CD4-positive, alpha-beta T cell (primary cell): Measurements from ENCODE around the gene ADAM23. TPM values are rescaled to one million over a fixed set of nuclear protein-coding genes. Genes with fewer than 3 reads are reported as not detected.

ENCODE experiments used
- ATAC-seq: fragments of 200-7000 bp; cut with Tn5 transposase; one replicate; pipeline ENCODE4 v1.10.0; 2022; ENCODE audit warnings: mild to moderate bottlenecking; ENCODE audit not compliant: poor library complexity
- CTCF ChIA-PET: fragments of 350-600 bp; sonication (Branson Sonifier 250); formaldehyde crosslinking; loops from one replicate; lab custom pipeline; 2021; ENCODE audit warnings: antibody characterized with exemption, inconsistent platforms; lab: Charles Lee
- POLR2A ChIA-PET: fragments of 350-600 bp; sonication (Branson Sonifier 250); formaldehyde crosslinking; loops from one replicate; lab custom pipeline; 2021; ENCODE audit warnings: antibody characterized with exemption, inconsistent platforms; lab: Charles Lee
- DNase-seq, 14 experiments: peaks; one replicate each; pipeline ENCODE4 v3.0.0-alpha.2; 2013 to 2020; ENCODE audit warnings: mixed read lengths in 2 of 14
- H3K27ac ChIP-seq, 2 donors: one replicate each; pipeline versions ENCODE4 v1.5.1 to v1.7.0; 2013; ENCODE audit warnings: low read length in 2 of 2, low read depth in 1 of 2, mild to moderate bottlenecking in 1 of 2
- H3K27me3 ChIP-seq, 2 experiments: 1 replicate in 1 of 2; 2 replicates in 1 of 2; pipeline versions ENCODE4 v1.6.1 to v1.7.0; 2013; ENCODE audit warnings: low read length in 2 of 2, control low read depth in 1 of 2, mild to moderate bottlenecking in 1 of 2, moderate library complexity in 1 of 2; ENCODE audit not compliant: insufficient read depth in 2 of 2, control insufficient read depth in 1 of 2
- H3K36me3 ChIP-seq: one replicate; pipeline ENCODE4 v1.6.1; 2013; ENCODE audit warnings: low read length, control low read depth; ENCODE audit not compliant: insufficient read depth
- H3K4me1 ChIP-seq: one replicate; pipeline ENCODE4 v1.6.1; 2013; ENCODE audit warnings: low read length, control low read depth; ENCODE audit not compliant: insufficient read depth
- H3K4me3 ChIP-seq: one replicate; pipeline ENCODE4 v1.5.1; 2013; ENCODE audit warnings: mild to moderate bottlenecking, low read length, moderate library complexity
- H3K9me3 ChIP-seq, 2 experiments: 1 replicate in 1 of 2; 2 replicates in 1 of 2; pipeline versions ENCODE4 v1.6.1 to v1.7.0; 2013; ENCODE audit warnings: low read length in 2 of 2, mild to moderate bottlenecking in 2 of 2, control low read depth in 1 of 2, moderate library complexity in 1 of 2; ENCODE audit not compliant: control insufficient read depth in 1 of 2, insufficient read depth in 1 of 2
- H3K27ac Mint-ChIP-seq: one replicate; pipeline ENCODE4 v1.8.0; 2020; ENCODE audit warnings: mixed read lengths
- H3K27me3 Mint-ChIP-seq: one replicate; pipeline ENCODE4 v1.8.0; 2021; ENCODE audit warnings: mixed read lengths
- H3K36me3 Mint-ChIP-seq: one replicate; pipeline ENCODE4 v1.8.0; 2021; ENCODE audit warnings: low read depth, mixed read lengths
- H3K4me1 Mint-ChIP-seq: one replicate; pipeline ENCODE4 v1.8.0; 2021; ENCODE audit warnings: low read depth, mixed read lengths
- H3K4me3 Mint-ChIP-seq: one replicate; pipeline ENCODE4 v1.8.0; 2020; ENCODE audit warnings: mild to moderate bottlenecking, mixed read lengths
- H3K9me3 Mint-ChIP-seq: one replicate; pipeline ENCODE4 v1.8.0; 2020; ENCODE audit warnings: mixed read lengths
- intact Hi-C, 2 experiments: fragments of 100-400 bp; cut with DNase I in 1 of 2; cut with micrococcal nuclease in 1 of 2; formaldehyde crosslinking; loops; one replicate each; pipeline versions ENCODE4 v1.15.1 to v1.9.0; 2023 to 2025; cut with DNase I, micrococcal nuclease
- total RNA-seq, 174 experiments: library from RNA in 2 of 174; stranded (reverse) in 2 of 174; gene quantifications; one replicate each; pipeline ENCODE4 v1.2.3 and lab custom pipeline; 2021 to 2026
- TF ChIP-seq, protein P1 (sequence below): fragments of 200-600 bp; IDR thresholded peaks from one replicate; pipeline ENCODE4 v1.8.0; 2022; ENCODE audit warnings: antibody characterized with exemption, mild to moderate bottlenecking

The ADAM23 gene
- total RNA-seq, 2 experiments from 2014 or later: 6.3 to 7.7 TPM

DNA sequence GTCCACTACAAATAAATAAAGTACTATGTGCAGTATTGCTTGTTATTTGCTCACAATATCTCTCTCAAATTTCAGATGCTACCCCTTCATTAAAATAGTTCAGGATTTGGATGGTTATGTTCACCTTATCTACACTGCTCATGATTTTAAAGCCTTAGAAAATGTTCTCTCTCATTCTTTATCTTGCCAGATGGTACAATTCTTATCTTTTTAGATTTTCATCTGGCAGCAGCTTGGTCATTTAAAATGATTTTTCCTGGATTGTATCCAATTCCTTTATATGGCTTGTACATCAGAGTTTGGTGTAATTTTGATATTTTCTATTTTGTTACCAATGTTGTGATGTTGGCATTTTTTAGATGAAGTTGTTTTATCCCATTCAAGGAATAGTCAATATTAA, 10.1 kb upstream of the ADAM23 start:
- H3K27ac ChIP-seq: no peak overlapping the region
- no peak overlapping the region for H3K4me3 Mint-ChIP-seq
- H3K27me3 ChIP-seq: peaks cover 0 to 5% of the 10 kb centered on the region in 2 experiments
- ATAC-seq (no peak), DNase-seq (no peak)
- no peak overlapping the region for H3K4me3 ChIP-seq
- no peaks in the 10 kb centered on the region for H3K36me3 Mint-ChIP-seq
- H3K4me1 ChIP-seq: no peaks in the 10 kb centered on the region
- H3K9me3 ChIP-seq: no peaks in the 10 kb centered on the region
- ChIA-PET CTCF (no interaction called here), POLR2A (no interaction called here)
- peaks cover 18% of the 10 kb centered on the region for H3K27me3 Mint-ChIP-seq
- H3K36me3 ChIP-seq: no peaks in the 10 kb centered on the region
- TF ChIP-seq, protein P1, sequence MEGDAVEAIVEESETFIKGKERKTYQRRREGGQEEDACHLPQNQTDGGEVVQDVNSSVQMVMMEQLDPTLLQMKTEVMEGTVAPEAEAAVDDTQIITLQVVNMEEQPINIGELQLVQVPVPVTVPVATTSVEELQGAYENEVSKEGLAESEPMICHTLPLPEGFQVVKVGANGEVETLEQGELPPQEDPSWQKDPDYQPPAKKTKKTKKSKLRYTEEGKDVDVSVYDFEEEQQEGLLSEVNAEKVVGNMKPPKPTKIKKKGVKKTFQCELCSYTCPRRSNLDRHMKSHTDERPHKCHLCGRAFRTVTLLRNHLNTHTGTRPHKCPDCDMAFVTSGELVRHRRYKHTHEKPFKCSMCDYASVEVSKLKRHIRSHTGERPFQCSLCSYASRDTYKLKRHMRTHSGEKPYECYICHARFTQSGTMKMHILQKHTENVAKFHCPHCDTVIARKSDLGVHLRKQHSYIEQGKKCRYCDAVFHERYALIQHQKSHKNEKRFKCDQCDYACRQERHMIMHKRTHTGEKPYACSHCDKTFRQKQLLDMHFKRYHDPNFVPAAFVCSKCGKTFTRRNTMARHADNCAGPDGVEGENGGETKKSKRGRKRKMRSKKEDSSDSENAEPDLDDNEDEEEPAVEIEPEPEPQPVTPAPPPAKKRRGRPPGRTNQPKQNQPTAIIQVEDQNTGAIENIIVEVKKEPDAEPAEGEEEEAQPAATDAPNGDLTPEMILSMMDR: no peak
- H3K9me3 Mint-ChIP-seq: no peaks in the 10 kb centered on the region
- H3K27ac Mint-ChIP-seq: no peak overlapping the region
- intact Hi-C loops: no loop called here
- no peaks in the 10 kb centered on the region for H3K4me1 Mint-ChIP-seq

GRCh38 chr2:206433686-206434085, 9.6 kb upstream of the ADAM23 start:
- no peak overlapping the region for H3K4me3 ChIP-seq
- CTCF ChIA-PET: no interaction called here

DNA sequence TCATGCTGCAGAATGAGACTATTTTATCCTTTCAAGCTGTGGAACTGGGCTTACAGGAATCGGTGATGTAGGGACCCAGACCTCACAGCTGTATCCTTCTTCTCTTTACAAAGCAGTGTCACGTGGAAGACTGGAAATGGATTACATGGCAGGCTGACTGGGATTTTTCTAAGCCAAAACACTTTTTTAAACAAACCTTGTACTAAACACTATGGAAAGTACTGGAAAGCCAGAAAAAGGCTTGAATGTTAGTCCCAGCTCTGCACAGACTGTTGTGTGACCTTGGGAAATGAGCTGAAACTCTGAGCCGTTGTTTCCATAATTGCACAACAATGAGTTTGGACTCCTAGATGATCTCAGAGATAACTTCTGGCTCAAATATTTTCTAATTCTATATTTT, 7.6 kb upstream of the ADAM23 start:
- Mint-ChIP-seq H3K27me3 (peaks cover 42% of the 10 kb centered on the region), H3K36me3 (no peaks in the 10 kb centered on the region), H3K4me1 (no peaks in the 10 kb centered on the region), H3K9me3 (no peaks in the 10 kb centered on the region), H3K27ac (no peak overlapping the region), H3K4me3 (no peak overlapping the region)
- no peaks in the 10 kb centered on the region for H3K9me3 ChIP-seq
- H3K4me1 ChIP-seq: no peaks in the 10 kb centered on the region
- TF ChIP-seq, protein P1: no peak
- H3K27ac ChIP-seq: no peak overlapping the region
- no peaks in the 10 kb centered on the region for H3K36me3 ChIP-seq
- H3K4me3 ChIP-seq: no peak overlapping the region
- no peak for ATAC-seq
- CTCF ChIA-PET: interaction anchor here (1.3 kb wide), 1 partner anchor 12 kb away, joined by 3 read pairs; no protein-coding TSS in a partner anchor
- intact Hi-C loops: no loop called here
- POLR2A ChIA-PET: no interaction called here
- no peak for DNase-seq
- H3K27me3 ChIP-seq: peaks cover 6 to 12% of the 10 kb centered on the region in 2 experiments

More at GRCh38 chr2:206433686-206434085, 9.6 kb upstream of the ADAM23 start:
- ATAC-seq (no peak), DNase-seq (no peak)
- POLR2A ChIA-PET: no interaction called here
- intact Hi-C loops: no loop called here
- Histone ChIP-seq H3K9me3 (no peaks in the 10 kb centered on the region), H3K36me3 (no peaks in the 10 kb centered on the region), H3K4me1 (no peaks in the 10 kb centered on the region), H3K27ac (no peak overlapping the region), H3K27me3 (peaks cover 0 to 5% of the 10 kb centered on the region in 2 experiments)
- Mint-ChIP-seq H3K36me3 (no peaks in the 10 kb centered on the region), H3K4me1 (no peaks in the 10 kb centered on the region), H3K4me3 (no peak overlapping the region), H3K27ac (no peak overlapping the region), H3K9me3 (no peaks in the 10 kb centered on the region), H3K27me3 (peaks cover 23% of the 10 kb centered on the region)
- TF ChIP-seq, protein P1: no peak
